Measurements from ENCODE around the gene SLC3A2.
A peak's percentile ranks its signal among the peaks of the same experiment; 100 is the strongest.

DNA sequence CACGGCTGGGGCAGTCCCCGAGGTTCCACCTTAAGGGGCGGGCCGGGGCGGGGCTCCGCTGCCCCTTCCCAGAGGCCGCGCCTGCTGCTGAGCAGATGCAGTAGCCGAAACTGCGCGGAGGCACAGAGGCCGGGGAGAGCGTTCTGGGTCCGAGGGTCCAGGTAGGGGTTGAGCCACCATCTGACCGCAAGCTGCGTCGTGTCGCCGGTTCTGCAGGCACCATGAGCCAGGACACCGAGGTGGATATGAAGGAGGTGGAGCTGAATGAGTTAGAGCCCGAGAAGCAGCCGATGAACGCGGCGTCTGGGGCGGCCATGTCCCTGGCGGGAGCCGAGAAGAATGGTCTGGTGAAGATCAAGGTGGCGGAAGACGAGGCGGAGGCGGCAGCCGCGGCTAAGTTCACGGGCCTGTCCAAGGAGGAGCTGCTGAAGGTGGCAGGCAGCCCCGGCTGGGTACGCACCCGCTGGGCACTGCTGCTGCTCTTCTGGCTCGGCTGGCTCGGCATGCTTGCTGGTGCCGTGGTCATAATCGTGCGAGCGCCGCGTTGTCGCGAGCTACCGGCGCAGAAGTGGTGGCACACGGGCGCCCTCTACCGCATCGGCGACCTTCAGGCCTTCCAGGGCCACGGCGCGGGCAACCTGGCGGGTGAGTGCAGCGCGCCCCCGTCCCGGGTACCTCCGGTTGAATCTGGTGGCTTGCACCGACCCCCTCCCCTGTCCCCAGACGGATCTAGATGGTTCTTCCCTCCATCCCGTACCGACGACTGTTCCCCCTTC is at the start of gene SLC3A2:
- TF ChIP-seq CTCF (conservative IDR thresholded peaks at IDR 0.05; ENCODE audit: low read length) (peak; percentile 78), EZH2phosphoT487 (IDR thresholded peaks at IDR 0.05; ENCODE audit: borderline replicate concordance, low read depth, low read length) (no peak)
